Activated T-cell treated with anti-CD3 and anti-CD28 coated beads, Interleukin-2, amount 50 U/mL, for 72 hours (primary cell): ENCODE data around the gene ALG9. TPM values are rescaled to one million over a fixed set of nuclear protein-coding genes. Genes with fewer than 3 reads are reported as not detected.

Experiments
- ATAC-seq, 2 donors: fragments of 150-1000 bp; cut with Tn5 transposase; replicated peaks in 1 of 2; 2 replicates each; pipeline ENCODE4 v1.10.0; 2021; ENCODE audit warnings: moderate library complexity in 2 of 2, mild to moderate bottlenecking in 1 of 2
- DNase-seq, 2 donors: peaks; one replicate each; pipeline ENCODE4 v3.0.0; 2021 to 2022; ENCODE audit warnings: mixed read lengths in 1 of 2
- H3K27ac Mint-ChIP-seq: one replicate; pipeline ENCODE4 v1.8.0; 2022; ENCODE audit warnings: mild to moderate bottlenecking, moderate library complexity, mixed read lengths
- H3K27me3 Mint-ChIP-seq: one replicate; pipeline ENCODE4 v1.8.0; 2022; ENCODE audit warnings: low read depth, mixed read lengths
- H3K36me3 Mint-ChIP-seq, 2 donors: one replicate each; pipeline ENCODE4 v1.8.0; 2022; ENCODE audit warnings: mixed read lengths in 2 of 2, mild to moderate bottlenecking in 1 of 2; ENCODE audit not compliant: insufficient read depth in 2 of 2
- H3K4me1 Mint-ChIP-seq: one replicate; pipeline ENCODE4 v1.8.0; 2022; ENCODE audit warnings: low read depth, mixed read lengths
- H3K4me3 Mint-ChIP-seq, 2 donors: one replicate each; pipeline ENCODE4 v1.8.0; 2022; ENCODE audit warnings: mild to moderate bottlenecking in 2 of 2, mixed read lengths in 2 of 2, moderate library complexity in 2 of 2
- H3K9me3 Mint-ChIP-seq, 2 donors: one replicate each; pipeline ENCODE4 v1.8.0; 2022; ENCODE audit warnings: mixed read lengths in 2 of 2
- total RNA-seq, 2 donors: library from RNA; stranded (reverse); gene quantifications; one replicate each; pipeline ENCODE4 v1.2.3, GENCODE V29; 2022

Gene ALG9
- total RNA-seq, 2 donors from 2014 or later: 46.1 to 52.5 TPM

DNA sequence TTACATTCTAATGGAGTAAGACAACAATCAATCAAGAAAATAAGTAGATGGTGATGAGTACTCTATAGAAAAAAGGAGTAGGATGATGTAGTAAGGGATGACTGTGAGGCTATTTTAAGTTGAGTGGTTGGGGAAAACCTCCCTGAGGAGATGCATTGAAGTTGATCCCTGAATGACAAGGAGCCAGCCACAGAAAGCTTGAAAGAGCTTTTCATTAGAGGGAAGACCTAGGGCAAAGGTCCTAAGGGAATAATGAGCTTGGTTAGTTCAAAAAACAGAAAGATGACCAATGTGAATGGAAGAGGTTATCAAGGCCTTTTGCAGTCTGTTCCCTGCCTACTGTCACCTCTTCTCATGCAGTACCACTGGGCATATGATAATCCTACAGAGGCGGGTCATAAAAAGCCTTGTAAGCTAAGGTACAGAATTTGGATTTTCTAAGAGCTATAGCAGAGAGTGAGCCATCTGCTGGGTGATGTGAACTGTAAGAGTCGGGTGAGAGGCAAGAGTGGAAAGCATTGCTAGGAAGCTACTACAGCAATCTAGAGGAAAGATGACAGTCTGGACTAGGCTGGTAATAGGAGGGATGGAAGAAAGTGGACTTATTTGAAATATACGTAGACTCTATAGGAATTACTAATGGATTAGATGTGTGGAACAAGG is 108.3 kb downstream of the ALG9 start:
- H3K27me3 Mint-ChIP-seq: no peaks in the 10 kb centered on the region
- DNase-seq (no peak), ATAC-seq (no peak)
- H3K36me3 Mint-ChIP-seq: peaks cover 15 to 28% of the 10 kb centered on the region in 2 donors
- H3K27ac Mint-ChIP-seq: no peak overlapping the region
- H3K4me3 Mint-ChIP-seq: peak overlapping the region in 1 of 2 donors; percentile 4
- no peaks in the 10 kb centered on the region for H3K9me3 Mint-ChIP-seq
- H3K4me1 Mint-ChIP-seq: peaks cover 36% of the 10 kb centered on the region

DNA sequence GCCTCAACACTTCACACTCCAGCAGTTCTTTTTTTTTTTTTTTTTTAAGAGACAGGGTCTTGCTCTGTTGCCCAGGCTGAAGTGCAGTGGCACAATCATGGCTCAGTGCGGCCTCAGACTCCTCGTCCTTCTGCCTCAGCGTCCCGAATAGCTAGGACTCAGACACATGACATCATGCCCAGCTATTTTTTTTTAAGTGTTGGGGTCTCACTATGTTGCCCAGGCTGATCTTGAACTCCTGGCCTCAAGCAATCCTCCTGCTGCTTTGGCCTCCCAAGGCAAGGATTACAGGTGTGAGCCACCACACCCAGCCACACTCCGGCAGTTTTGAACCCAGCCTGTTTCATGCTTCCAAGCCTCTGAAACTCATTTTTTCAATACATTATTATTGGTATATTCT is 108.9 kb downstream of the ALG9 start:
- H3K36me3 Mint-ChIP-seq: peaks cover 17 to 33% of the 10 kb centered on the region in 2 donors
- no peak overlapping the region for H3K27ac Mint-ChIP-seq
- H3K4me1 Mint-ChIP-seq: peaks cover 36% of the 10 kb centered on the region

DNA sequence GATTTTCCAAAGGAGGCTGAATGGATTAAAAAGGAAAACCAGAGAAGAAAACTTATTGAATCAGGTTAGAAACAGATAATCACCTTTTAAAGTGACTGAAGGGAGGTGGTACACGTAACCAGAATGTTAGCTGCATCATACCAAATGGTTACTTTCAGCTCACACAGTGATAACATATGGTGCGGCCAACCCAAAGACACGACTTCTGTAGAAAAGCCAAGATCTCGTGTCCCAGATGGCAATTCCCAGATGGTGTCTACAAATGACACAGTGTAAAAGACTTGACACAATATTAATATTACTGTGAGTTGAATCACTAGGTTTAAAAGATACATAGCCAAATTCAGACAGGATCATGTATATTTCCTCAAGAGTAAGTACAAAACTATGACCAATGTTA is 110.3 kb downstream of the ALG9 start:
- Mint-ChIP-seq H3K36me3 (peaks cover 16 to 31% of the 10 kb centered on the region in 2 donors), H3K4me1 (peaks cover 29% of the 10 kb centered on the region), H3K9me3 (no peaks in the 10 kb centered on the region), H3K27ac (no peak overlapping the region), H3K4me3 (no peak overlapping the region), H3K27me3 (no peaks in the 10 kb centered on the region)
- DNase-seq (no peak), ATAC-seq (no peak)

More for the DNA sequence above, 108.9 kb downstream of the ALG9 start:
- Mint-ChIP-seq H3K27me3 (no peaks in the 10 kb centered on the region), H3K4me3 (no peak overlapping the region), H3K9me3 (no peaks in the 10 kb centered on the region)
- no peak for ATAC-seq
- no peak for DNase-seq

GRCh38 chr11:111759778-111760407 is 111.5 kb downstream of the ALG9 start:
- Mint-ChIP-seq H3K9me3 (no peaks in the 10 kb centered on the region), H3K27ac (no peak overlapping the region), H3K4me1 (peaks cover 24% of the 10 kb centered on the region), H3K36me3 (peaks cover 11 to 27% of the 10 kb centered on the region in 2 donors), H3K27me3 (no peaks in the 10 kb centered on the region), H3K4me3 (no peak overlapping the region)
- DNase-seq (no peak), ATAC-seq (no peak)

DNA sequence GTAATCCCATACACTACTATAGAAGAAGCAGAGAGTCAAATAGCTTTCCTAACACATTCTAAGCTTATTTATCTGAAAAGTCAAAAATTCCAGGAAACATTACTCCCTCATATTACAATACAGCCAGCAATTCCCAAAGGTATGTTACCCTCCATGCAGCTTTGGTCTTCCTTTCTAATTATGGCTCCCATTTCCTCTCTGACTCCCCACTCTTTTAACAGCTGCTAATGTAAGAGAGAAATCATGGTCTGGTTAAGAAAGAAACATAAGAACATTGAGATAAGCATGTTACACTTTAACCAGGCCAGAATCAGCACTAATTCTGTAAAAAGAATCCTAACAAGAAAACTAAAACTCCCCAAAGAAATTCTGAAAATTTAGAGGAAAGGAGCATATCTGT is 112.0 kb downstream of the ALG9 start:
- no peak overlapping the region for H3K27ac Mint-ChIP-seq

DNA sequence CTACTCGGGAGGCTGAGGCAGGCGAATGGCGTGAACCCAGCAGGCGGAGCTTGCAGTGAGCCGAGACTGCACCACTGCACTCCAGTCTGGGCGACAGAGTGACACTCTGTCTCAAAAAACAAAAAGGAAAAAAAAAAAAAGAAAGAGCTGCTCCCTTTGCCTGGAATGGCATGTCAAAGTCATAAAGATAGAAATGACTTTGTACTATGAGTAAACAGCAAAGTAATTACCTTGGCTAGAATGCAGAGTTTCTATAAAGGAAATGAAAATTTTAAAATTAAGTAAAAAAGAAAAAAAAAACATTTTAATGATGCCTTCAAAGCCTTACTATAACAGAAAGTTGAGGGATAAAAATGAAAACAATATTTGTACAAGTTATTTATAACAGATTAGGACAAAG is 115.3 kb downstream of the ALG9 start:
- ATAC-seq: no peak
- no peak overlapping the region for H3K4me3 Mint-ChIP-seq
- no peak overlapping the region for H3K27ac Mint-ChIP-seq
- H3K4me1 Mint-ChIP-seq: no peaks in the 10 kb centered on the region
- no peak for DNase-seq
- no peaks in the 10 kb centered on the region for H3K27me3 Mint-ChIP-seq
- peaks cover 5 to 25% of the 10 kb centered on the region in 2 donors for H3K36me3 Mint-ChIP-seq
- no peaks in the 10 kb centered on the region for H3K9me3 Mint-ChIP-seq

More for the DNA sequence above, 112.0 kb downstream of the ALG9 start:
- no peaks in the 10 kb centered on the region for H3K27me3 Mint-ChIP-seq
- DNase-seq: no peak
- peaks cover 19% of the 10 kb centered on the region for H3K4me1 Mint-ChIP-seq
- H3K36me3 Mint-ChIP-seq: peaks cover 11 to 27% of the 10 kb centered on the region in 2 donors
- ATAC-seq: no peak
- no peak overlapping the region for H3K4me3 Mint-ChIP-seq
- H3K9me3 Mint-ChIP-seq: no peaks in the 10 kb centered on the region

GRCh38 chr11:111749646-111750045 is 121.7 kb downstream of the ALG9 start:
- DNase-seq (no peak), ATAC-seq (no peak)
- Mint-ChIP-seq H3K36me3 (peaks cover 8 to 43% of the 10 kb centered on the region in 2 donors), H3K27ac (peak overlapping the region; percentile 54), H3K4me3 (no peak overlapping the region), H3K4me1 (no peaks in the 10 kb centered on the region), H3K27me3 (no peaks in the 10 kb centered on the region), H3K9me3 (no peaks in the 10 kb centered on the region)

DNA sequence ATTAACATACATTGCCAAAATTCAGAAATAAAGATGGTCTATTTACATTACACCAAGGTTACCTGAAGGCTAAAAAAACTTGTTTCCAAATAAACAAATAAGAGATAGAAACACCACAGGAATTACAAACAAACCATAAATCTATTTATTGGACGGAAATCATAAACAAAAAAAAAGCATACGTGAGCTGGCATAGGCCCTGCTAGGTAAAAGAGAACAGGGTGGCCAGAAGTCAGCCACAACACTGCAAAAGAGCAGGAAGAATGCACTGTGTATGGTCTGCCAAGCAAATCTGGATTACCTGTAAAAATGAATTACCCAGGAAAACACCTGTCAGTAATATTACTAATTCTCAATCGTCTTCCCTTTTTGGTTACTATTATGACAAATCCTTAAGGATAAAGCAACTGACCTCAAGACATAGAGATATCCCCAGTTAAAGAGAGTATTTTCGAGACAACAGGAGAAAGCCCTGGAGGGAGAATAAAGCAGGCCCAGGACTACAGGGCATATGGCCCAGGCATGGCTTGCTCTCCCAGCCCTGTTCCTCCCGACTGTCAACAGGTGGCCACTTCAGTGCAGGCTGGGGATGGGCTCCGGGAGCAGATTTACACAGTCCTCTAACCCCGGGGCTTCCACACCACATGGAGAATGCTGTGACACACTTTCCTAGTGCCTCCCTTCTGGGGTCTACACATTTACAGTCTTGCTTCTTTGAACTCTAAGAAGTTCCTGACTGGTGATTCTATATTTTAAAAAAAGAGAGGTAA is 123.2 kb downstream of the ALG9 start:
- H3K27ac Mint-ChIP-seq: no peak overlapping the region
- peaks cover 8 to 38% of the 10 kb centered on the region in 2 donors for H3K36me3 Mint-ChIP-seq
- ATAC-seq: no peak
- H3K9me3 Mint-ChIP-seq: no peaks in the 10 kb centered on the region
- H3K27me3 Mint-ChIP-seq: no peaks in the 10 kb centered on the region
- no peak for DNase-seq
- no peak overlapping the region for H3K4me3 Mint-ChIP-seq
- H3K4me1 Mint-ChIP-seq: no peaks in the 10 kb centered on the region

DNA sequence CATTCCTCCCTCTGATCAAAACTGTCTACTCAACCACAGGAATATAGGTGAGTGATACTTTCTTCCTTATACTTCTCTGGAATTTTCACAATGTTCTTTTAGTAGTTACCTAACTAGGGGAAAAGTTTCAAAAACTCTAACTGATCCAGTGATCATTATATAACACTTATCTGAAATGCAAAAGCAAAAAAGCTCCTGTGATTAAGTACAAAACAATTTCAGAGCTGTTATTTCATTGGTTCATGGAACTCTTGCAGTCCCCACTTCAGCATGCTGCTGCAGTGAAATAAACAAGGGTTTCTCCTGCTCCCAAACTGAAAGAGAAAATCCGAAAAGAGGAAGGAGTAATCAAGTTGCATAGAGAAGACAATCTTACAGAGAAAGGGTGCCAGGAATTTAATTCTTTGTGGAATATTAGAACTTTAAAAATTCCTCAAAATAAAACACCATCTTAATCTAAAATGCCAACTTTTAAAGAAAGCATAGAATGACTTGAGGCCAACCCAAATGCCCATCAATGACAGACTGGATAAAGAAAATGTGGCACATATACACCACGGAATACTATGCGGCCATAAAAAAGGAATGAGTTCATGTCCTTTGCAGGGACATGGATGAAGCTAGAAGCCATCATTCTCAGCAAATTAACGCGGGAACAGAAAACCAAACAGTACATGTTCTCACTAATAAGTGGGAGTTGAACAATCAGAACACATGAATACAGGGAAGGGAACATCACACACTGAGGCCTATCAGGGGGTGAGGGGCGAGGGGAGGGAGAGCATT is 125.5 kb downstream of the ALG9 start:
- Mint-ChIP-seq H3K27me3 (no peaks in the 10 kb centered on the region), H3K36me3 (peaks cover 10 to 31% of the 10 kb centered on the region in 2 donors), H3K4me3 (no peak overlapping the region), H3K27ac (peak overlapping the region; percentile 49), H3K9me3 (no peaks in the 10 kb centered on the region), H3K4me1 (no peaks in the 10 kb centered on the region)
- ATAC-seq: no peak
- DNase-seq: no peak

DNA sequence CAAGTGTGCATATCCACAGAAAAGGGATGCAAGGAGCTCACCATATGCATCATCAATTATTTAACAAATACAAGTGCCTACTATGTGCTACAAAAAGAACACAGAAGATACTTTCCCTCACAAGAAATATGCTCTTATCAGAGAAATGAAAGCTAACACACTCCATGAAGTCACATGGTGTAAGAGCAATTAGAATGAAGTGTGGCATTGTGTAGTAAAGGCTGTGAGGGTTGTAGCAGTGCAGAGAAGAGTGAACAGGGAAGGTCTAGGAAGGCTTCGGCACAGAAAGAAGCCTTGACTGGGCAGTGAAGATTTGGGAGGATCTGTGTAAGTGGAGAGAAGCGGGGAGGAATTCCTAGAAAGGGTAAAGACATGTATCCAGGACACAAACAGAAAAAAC is 127.7 kb downstream of the ALG9 start:
- Mint-ChIP-seq H3K9me3 (no peaks in the 10 kb centered on the region), H3K4me1 (no peaks in the 10 kb centered on the region), H3K27ac (no peak overlapping the region), H3K4me3 (no peak overlapping the region), H3K27me3 (no peaks in the 10 kb centered on the region), H3K36me3 (peaks cover 10 to 29% of the 10 kb centered on the region in 2 donors)
- ATAC-seq (no peak), DNase-seq (no peak)

DNA sequence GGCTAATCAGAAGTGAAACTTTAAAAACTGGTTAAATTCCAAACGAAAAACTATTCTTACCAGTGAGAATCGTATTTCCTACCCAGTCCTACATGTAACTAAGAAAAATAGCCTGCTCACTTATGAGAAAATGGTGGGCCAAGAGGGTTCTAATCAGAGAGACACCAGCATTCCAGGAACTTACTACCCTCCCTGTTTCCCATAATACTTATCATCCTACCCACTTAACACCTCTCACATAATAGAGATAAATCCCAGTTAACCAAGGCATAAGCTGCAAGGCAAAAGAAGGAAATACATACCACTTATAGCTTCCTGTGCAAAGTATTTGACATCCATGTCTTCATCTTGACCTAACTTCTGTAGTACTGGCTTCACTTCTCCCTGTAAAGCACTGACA is 129.6 kb downstream of the ALG9 start:
- Mint-ChIP-seq H3K36me3 (peaks cover 5 to 18% of the 10 kb centered on the region in 2 donors), H3K27ac (no peak overlapping the region)
- ATAC-seq: no peak

DNA sequence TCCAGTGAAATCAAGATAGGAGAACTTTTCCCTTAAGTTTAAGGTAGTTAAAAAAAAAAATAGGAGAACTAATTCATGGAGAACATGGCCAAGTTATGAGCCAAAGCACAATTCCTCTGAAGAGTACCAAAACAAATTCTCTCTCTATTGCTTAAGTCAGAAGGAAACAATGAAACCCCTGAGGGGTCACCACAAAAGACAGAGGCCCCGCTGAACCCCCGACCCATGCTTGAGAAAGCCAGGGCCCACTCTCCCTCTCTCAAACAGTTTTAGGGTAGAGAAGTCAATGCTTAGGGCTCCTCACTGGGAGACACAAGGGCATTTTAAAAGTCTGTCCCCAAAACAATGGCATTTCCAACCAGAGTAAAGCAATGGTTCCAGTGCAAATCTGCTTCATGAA is 132.1 kb downstream of the ALG9 start:
- Mint-ChIP-seq H3K4me1 (no peaks in the 10 kb centered on the region), H3K36me3 (peaks cover 3 to 11% of the 10 kb centered on the region in 2 donors), H3K4me3 (no peak overlapping the region), H3K9me3 (no peaks in the 10 kb centered on the region), H3K27me3 (no peaks in the 10 kb centered on the region), H3K27ac (peak overlapping the region; percentile 0)
- no peak for ATAC-seq
- no peak for DNase-seq

More for the DNA sequence above, 129.6 kb downstream of the ALG9 start:
- no peaks in the 10 kb centered on the region for H3K9me3 Mint-ChIP-seq
- no peaks in the 10 kb centered on the region for H3K27me3 Mint-ChIP-seq
- DNase-seq: no peak
- no peak overlapping the region for H3K4me3 Mint-ChIP-seq
- H3K4me1 Mint-ChIP-seq: no peaks in the 10 kb centered on the region
